T-helper 1 cell (primary cell): Measurements from ENCODE around the gene IL9R.
"Not testable (repeated sequence)": the region's sequence is repeated elsewhere in the genome, so short reads cannot be mapped to it uniquely, and the experiment has no call there.

Source experiments
- DNase-seq, 5 donors: peaks; one replicate each; pipeline ENCODE4 v3.0.0-alpha.2; 2012 to 2020
- total RNA-seq, 4 donors: gene quantifications; one replicate each; lab custom pipeline; 2026; lab: John Stamatoyannopoulos, UW

IL9R gene, protein sequence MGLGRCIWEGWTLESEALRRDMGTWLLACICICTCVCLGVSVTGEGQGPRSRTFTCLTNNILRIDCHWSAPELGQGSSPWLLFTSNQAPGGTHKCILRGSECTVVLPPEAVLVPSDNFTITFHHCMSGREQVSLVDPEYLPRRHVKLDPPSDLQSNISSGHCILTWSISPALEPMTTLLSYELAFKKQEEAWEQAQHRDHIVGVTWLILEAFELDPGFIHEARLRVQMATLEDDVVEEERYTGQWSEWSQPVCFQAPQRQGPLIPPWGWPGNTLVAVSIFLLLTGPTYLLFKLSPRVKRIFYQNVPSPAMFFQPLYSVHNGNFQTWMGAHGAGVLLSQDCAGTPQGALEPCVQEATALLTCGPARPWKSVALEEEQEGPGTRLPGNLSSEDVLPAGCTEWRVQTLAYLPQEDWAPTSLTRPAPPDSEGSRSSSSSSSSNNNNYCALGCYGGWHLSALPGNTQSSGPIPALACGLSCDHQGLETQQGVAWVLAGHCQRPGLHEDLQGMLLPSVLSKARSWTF
- total RNA-seq = 0 to 1.0 (median 0.56) reads per million in 4 donors

DNA sequence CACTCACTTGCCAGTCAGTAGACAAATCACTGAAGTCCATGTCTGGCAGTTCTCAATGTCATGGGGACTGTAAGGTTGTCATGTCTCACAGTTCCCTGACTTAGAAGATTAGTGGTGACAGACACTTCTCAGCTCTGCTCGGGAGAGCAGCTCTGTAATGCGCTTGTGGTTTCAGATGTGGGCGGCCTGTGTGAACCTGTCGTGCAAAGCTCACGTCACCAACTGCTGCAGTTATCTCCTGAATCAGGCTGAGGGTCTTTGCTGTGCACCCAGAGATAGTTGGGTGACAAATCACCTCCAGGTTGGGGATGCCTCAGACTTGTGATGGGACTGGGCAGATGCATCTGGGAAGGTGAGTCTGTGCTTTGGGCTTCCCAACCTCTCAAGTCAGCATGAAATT is at the start of gene IL9R:
IL9R (plus strand) TSS at position 261 of the 400 bp plus-strand sequence; CDS start at position 325, 64 bp downstream.
- peak in 1 of 5 donors; percentile 52 for DNase-seq

DNA sequence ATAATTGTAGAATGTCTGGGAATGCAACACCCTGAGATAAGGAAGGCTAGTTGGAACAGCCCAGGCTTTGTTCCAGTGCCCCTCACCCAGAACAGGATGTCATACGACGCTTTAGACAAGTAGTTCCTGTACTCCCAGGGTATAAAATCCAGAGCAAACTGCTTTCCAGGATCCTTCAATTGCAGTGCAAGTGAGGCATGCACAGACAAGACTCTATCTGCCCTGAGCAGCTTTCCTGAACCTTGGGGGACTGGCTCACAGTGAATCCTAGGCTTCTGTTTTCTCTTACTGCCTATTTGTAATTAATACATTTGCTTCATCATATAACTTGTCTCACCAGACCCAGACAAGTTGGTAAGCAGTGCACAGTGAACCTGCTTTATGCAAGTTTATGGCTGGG is 48.4 kb upstream of the IL9R start:
- no peak for DNase-seq

DNA sequence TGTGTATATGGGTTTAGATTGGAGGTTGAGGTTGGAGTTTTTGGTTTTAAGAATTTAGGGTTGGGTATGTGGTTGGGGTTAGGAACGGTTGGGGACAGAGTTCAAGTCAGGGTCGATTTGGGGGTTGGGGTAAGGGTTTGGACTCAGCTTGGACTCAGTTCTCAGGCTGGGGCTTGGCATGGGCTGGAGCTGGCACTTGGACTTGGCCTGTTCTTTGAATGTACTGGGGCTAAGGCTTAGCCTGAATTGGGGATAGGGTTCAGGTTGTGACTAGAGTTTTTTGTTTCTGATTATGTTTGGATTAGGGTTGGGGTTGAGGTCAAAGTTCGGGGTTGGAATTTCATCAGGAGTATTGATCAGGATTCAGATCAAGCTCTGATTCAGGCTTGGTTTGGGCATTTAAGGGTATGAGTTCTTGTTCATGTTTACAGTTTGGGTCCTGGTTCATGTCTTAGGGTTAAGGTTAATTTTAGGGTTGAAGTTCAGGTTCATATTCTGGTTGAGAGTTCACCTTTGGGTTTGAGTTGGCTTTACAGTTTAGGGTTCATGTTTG is 46.2 kb upstream of the IL9R start:
- no peak for DNase-seq

DNA sequence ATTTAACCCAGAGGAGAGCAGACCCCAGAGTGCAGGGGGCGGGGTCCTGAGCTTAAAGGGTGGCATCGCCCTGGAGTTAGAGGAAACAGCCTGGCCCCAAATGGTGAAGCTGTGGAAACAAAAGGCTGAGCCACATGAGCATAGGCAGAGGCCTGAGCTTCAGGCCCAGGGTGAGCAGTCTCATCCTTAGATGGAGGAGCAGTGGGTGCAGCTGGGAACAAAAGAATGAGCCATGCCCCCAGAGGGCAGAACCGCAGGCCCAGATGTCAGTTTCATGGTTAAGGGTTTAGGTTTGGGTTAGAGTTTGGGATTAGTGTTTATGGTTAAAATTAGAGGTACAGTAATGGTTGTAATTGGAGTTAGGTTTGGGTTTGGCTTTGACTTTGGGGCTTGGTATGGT is 44.4 kb upstream of the IL9R start:
- no peak for DNase-seq

DNA sequence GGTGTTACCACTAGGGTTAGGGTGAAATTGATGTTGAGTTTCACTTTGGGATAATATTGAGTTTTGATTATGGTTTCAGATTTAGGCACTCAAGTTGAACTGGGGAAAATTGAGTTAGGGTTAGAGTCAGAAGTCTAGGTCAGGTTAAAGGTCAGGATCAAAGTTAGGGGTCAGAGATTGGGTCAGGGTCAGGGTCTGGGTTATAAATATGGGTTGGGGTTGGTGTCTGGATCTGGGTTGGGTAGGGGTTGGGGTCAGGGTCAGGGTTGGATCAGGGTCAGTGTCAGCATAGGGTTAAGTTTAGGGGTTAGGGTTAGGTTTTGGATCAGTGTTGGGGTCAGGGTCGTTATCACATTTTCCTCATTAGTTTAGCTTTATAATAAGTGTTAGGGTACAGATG is 42.7 kb upstream of the IL9R start:
- DNase-seq = no peak

DNA sequence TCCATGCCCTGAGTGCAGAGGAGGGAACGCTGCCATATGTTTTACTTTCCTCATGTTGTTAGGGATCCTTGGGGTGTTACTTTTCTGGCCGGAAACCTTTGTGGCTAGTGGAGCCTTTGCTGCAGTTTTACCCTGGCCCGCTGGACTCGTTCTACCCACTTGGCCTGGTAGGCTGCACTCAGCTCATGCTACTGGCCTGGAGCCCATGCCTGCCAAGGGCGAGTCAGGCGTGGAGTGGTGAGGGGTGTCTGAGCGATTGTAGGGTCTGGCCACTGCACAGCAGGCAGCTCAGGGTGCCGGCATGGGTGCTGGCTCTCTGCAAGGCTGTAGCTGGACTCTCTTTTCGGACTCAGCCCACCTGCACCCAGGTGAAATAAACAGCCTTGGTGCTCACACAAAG is 41.4 kb upstream of the IL9R start:
- no peak for DNase-seq

DNA sequence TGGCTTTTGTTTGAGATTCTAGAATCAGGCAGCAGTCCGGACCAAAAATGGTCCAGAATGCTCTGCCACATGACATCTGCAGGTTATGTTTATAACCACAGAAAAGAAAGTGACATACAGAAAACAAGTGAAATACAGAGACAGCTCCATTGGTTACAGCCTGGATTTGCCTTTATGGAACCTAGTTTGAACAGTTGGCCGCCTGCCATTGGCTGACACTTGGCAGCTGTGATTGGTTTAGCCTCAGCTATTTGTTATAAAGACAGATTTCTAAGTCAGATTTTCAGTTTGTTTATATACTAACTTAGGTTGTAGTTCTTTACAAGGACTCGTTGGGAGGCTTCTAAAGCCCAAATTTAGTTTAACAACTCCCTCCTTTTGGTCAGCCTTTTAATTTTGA is 40.8 kb upstream of the IL9R start:
- no peak for DNase-seq

DNA sequence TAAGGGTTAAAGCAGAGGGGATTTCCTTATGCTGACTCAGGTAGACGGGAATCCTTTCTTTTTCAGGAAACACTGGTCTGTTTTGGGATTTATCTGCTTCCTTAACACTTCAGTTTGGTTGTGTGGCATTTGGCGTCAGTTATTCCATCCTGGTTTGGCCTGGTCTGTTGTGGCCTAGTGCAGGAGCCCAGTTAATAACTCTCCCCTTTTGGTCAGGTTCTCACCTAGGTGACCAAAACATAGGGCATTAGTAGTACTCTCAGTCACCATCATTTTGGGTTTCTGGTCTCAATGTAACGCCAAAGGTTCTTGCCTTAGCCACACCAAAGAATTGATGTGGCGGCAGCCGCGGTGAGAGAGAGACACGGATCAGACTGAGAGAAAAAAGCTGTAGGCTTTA is 39.7 kb upstream of the IL9R start:
- no peak for DNase-seq

DNA sequence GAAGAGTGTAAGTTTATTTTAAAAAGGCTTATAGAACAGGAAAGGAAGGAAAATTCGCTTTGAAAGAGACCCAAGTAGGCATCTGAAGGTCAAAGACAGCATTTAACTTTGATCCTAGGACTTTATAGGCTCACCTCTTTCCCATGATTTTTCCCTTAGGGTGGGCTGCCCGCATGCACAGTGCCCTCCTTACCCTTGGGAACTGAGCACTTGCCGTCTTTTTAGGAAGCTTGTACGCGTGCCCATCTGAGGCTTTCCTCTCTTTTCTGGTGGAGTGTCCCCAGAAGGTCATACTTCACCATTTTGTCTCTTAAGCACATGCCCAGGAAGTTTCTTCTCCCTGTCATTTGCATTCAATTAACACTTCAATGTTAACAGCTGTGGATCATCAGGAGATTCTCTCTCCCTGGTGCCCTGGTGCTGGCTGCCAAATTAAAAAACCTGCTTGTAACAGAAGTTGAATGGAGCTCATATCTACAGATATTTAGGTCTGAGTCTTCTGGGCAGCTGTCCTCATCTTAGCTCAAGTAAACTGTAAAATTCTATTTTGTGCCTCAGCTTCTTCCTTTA is 38.4 kb upstream of the IL9R start:
- no peak for DNase-seq

DNA sequence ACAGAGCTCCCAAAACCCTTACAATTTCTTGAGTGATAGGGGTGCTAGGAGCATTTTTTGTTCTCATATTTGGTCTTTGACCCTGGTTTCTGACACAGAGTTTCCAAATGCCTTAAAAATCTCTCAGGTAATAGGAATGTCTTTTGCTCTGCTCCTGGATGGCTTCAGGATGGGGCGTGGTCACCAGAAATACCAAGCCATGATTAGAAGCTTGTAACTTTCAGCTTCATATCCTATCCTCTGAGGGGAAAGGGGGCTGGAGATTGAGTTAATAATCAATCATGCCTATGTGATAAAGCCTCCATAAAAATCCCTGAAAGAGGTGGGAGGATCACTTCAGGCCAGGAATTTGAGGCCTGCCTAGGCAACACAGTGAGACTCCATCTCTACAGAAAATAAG is 34.6 kb upstream of the IL9R start:
- no peak for DNase-seq

DNA sequence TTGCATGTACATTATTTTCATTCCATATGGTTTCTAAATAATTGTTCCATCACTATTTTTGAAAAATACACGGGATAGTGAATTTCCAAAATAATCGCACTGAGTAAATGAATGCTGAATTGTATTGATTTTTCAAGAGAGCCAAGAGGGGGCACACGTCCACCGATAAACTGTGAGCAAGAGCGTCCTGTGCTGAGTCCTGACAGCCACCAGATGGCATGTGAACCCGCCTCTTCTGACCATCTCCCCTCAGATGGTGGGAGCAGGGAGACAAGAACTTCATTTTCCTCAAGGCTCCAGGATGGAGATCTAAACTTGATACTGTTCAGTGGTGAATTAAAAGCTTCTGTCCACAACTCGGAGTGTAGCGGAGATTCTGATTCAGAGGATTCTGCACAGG is 30.6 kb upstream of the IL9R start:
- DNase-seq = peak in 1 of 5 donors; percentile 28

DNA sequence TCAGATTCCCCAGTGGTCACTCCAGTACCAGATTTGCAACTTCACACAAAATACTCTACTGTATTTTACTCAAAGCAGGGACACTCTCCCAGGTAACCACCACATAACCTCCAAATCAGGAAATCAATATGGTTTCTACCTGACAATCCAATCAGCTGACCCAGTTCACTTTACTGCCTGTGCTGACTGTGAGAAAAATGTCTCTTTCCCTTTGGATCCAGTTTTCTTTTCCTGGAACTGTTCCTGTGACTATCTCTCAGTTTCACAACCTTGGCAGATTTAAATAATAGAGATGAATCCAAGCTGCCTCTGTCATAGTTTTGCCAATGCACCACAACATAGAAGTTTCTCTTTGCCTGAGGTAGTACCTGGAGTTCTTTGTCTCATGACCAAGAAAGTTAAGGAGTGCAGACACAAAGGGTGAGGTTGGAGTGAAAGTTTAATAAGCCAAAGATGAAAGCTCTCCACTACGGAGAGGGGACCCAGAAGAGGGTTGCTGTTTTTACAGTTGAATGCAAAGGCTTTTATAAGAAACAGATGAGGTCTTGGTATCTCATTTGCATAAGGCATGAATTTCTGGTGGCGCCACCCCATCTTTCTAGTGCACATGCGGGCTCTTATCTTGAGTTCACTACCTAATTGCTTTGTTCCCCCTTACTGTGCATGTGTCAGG is 29.7 kb upstream of the IL9R start:
- no peak for DNase-seq

DNA sequence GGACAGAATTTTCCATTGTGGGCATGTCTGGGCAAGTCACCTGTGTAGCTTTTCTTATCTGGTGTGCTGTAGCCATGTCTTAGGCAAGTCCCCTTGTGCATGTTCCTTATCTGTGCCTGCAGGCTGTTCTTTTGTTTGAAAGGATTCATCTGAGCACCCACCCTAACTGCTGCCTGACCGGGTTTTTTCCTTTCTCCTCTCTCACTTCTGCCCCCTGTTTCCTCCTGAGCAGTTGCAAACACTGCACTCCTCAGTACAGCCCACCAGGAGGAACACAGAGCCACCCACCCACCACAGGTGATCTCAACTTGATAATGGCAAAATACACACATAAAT is 29.2 kb upstream of the IL9R start:
- no peak for DNase-seq

DNA sequence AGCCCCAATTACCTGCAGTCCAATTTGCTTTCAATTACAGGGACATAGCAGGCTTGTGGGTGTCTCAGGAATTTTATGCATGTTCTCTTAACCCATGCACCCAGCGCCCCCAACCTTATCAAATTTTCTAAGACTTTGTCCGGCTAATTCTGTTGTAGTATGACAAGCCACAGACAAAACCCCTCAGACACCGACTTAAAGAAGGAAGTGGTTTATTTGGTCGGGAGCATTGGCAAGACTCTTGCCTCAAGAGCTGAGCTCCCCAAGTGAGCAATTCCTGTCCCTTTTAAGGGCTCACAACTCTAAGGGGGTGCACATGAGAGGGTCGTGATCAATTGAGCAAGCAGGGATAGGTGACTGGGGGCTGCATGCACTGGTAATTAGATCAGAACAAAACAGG is 28.7 kb upstream of the IL9R start:
- DNase-seq = no peak

DNA sequence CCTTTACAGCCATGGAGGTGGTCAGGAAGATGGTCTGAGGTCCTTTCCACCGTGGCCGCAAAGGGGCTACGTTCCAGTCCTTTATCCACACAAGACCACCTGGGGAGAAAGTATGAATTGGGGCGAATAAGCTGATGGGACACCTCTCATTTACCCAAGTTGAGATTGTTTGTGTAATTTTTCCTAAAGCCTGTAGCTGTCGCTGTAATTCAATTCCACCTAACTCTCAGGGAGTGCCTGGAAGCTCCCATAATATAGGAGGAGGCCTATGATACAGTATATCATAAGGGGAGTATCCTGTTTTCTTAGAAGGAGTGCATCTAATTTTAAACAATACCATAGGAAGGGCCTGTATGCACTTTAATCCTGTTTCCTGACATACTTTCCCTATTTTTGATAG is 25.8 kb upstream of the IL9R start:
- DNase-seq = not testable (repeated sequence)

DNA sequence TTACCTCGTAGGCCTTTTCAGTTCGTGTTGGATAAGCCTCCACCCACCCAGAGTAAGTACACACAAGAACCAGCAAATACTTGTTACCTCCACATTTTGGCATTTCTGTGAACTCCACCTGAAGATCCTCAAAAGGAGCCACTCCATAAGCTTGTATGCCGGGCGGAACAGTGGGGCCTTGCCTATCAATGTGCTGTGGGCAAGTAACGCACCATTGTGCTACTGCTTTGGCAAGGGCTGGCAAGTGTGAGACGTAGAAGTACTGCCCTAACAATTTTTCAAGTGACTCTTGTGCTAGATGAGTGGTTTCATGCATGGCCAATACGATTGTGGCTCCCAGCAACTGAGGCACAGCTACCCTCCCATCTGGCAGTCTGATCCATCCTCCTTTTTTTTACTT is 25.3 kb upstream of the IL9R start:
- not testable (repeated sequence) for DNase-seq

DNA sequence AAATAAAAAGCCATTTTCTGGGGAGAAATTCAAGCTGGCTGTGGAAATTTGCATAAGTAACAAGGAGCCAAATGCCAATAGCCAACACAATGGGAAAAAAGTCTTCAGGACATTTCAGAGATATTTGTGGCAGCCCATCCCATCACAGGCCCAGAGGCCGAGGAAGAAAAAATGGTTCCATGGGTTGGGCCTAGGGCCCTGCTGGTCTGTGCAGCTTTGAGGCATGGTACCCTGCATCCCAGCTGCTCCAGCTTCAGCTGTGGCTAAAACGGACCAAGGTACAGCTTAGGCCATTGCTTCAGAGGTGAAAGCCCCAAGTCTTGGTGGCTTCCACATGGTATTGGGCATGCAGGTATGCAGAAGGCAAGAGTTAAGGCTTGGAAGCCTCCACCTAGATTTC is 14.2 kb upstream of the IL9R start:
- no peak for DNase-seq

DNA sequence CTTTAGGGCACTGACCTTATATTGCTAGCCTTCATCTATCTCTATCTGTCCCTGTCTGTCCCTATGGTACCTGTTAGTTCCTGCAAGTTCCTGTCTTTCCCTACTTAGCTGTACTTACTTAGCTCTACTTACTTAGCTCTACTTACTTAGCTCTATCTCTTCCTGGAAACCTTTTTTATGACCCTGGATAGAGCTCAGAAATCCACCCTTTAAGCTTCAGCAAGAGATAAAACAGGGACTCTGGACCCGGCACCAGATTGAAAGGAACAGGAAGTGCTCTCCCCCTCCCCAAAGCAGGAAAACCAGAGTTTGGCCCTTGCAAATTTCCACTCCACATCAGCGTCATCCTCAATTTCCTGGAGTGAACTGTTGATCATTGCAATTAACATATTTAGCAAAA is 12.3 kb upstream of the IL9R start:
- no peak for DNase-seq

DNA sequence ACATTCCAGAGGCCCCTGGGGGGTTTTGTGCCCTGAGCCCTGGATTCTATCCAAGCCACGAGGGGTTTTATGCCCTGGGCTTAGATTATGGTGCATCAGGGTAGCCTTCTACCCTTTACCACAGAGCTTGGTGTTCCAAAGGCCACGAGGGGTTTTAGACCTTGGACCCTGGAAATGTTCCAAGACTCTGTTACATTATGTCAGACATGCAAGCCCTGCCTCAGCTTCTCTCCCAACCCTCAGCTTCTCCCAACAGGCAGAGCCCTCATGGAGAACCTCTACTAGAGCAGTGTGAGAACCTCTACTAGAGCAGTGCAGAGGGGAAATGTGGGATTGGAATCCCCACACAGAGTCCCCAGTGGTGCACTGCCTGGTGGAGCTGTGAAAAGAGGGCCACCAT is 10.5 kb upstream of the IL9R start:
- DNase-seq = not testable (repeated sequence)

DNA sequence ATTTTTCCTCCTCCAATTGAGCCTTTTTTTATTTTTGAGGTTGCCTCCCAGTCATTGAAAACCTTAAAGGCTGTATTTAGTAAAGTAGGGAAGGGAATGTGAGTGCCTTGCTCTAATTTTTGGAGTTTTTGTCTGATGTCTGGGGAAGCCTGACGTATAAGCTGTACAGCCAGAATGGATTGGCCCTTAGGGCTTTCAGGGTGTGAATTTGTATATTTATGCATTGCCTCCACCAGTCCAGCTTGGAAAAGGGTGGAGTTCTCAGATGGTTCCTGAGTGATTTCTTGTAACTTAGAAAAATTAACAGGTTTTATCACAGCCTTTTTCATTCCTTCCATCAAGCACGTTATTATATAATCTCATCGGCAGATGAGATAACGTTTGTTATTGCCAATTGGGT is 8.6 kb upstream of the IL9R start:
- no peak for DNase-seq

DNA sequence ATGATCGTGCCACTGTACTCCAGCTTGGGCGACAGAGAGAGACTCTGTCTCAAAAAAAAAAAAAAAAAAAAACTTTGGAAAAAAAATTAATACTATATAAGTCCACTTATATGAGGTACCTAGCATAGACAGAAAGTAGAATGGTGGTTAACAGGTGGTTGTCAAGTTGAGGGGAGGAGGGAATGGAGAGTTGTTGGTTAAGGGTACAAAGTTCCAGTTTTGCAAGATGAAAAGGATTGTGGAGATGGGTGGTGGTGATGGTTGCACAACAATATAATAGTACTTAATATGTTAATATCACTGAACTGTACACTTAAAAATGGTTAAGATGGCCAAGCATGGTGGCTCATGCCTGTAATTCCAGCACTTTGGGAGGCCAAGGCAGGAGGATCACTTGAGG is 4.1 kb upstream of the IL9R start:
- DNase-seq = no peak

DNA sequence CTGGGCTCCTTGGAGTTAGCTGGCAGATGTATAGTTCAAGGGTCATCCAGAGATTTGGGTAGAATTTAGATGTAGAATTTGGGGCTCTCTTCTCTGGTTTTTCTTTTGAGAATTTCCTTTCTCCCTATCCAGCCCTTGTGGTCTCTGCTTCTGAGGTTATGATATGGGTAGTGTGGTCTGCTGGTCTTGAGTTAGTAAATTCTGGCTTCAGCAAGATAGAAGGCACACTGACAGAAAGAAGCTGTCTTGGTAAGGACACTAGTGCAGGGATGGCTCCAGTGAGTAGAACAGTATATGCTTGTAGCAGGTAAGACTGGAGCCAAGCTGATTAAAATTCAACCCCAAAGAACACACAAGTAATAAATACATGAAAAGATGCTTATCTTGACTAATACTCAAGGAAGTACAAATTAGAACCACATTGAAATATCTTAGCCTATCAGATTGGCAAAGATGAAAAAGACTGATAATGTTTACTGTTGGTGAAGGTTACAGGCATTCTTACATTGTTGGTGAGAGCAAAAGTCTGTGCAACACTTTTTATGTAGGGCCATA is 2.1 kb upstream of the IL9R start:
- no peak for DNase-seq

DNA sequence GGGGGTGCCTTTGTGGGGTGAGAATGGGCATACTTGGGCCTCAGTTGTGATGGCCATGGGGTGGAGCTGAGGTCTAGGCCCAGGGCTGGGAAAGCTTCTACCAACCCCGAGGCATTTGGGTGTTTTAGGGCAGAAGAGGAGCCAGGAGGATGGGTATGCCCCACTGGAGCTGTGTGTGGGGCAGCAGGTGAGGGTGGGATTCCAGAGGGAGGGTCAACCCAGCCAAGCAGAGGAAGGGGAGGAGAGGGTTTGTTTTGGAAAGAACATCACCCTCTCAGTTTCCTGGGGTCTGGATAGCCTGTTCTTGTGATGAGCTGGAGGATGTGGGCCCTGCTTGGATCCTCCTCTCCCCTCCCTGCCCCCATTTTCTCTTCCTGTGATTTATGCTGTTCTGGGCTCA is 620 bp downstream of the IL9R start:
- DNase-seq = no peak
